Jurkat, Clone E6-1 (cell line): Measurements from ENCODE around the gene DET1.
"Not testable (repeated sequence)": the region's sequence is repeated elsewhere in the genome, so short reads cannot be mapped to it uniquely, and the experiment has no call there.

Experiments
- DNase-seq: peaks from one replicate; pipeline ENCODE4 v3.0.0-alpha.2; 2011; ENCODE audit warnings: low read depth, low spot score
- H3K4me3 ChIP-seq: 2 replicates; pipeline ENCODE4 v1.5.1; 2011; ENCODE audit warnings: mild to moderate bottlenecking, low read length, control low read depth, moderate library complexity

Gene DET1

GRCh38 chr15:88542342-88542733 is 4.1 kb downstream of the DET1 start:
- DNase-seq = no peak
- H3K4me3 ChIP-seq = no peak overlapping the region

GRCh38 chr15:88541709-88542341 is 4.7 kb downstream of the DET1 start:
- DNase-seq = no peak
- H3K4me3 ChIP-seq = no peak overlapping the region

- DNase-seq, H3K4me3 ChIP-seq: not testable (repeated sequence)
These were observed 5.4 kb downstream of the DET1 start for GRCh38 chr15:88541111-88541510.

- not testable (repeated sequence) for H3K4me3 ChIP-seq, DNase-seq
These were observed 6.1 kb downstream of the DET1 start for GRCh38 chr15:88540350-88540749.

GRCh38 chr15:88539441-88539840 is 7.0 kb downstream of the DET1 start:
- DNase-seq = no peak
- H3K4me3 ChIP-seq = no peak overlapping the region

GRCh38 chr15:88538972-88539371 is 7.5 kb downstream of the DET1 start:
- DNase-seq = no peak
- no peak overlapping the region for H3K4me3 ChIP-seq

GRCh38 chr15:88537591-88538317 is 8.7 kb downstream of the DET1 start:
- DNase-seq = peak; percentile 6
- H3K4me3 ChIP-seq = no peak overlapping the region

- DNase-seq = no peak
- no peak overlapping the region for H3K4me3 ChIP-seq
These were observed 10.7 kb downstream of the DET1 start for GRCh38 chr15:88535607-88536313.

- no peak for DNase-seq
- H3K4me3 ChIP-seq = no peak overlapping the region
These were observed 11.4 kb downstream of the DET1 start for GRCh38 chr15:88535100-88535499.

- H3K4me3 ChIP-seq = no peak overlapping the region
- DNase-seq = no peak
These were observed 13.1 kb downstream of the DET1 start for GRCh38 chr15:88533376-88533775.

- no peak for DNase-seq
- no peak overlapping the region for H3K4me3 ChIP-seq
These were observed 17.4 kb downstream of the DET1 start for GRCh38 chr15:88529021-88529630.

- no peak for DNase-seq
- H3K4me3 ChIP-seq = no peak overlapping the region
These were observed 20.1 kb downstream of the DET1 start for GRCh38 chr15:88526247-88526879.

- no peak overlapping the region for H3K4me3 ChIP-seq
- no peak for DNase-seq
These were observed 21.1 kb downstream of the DET1 start for GRCh38 chr15:88525418-88525817.

- not testable (repeated sequence) for H3K4me3 ChIP-seq, DNase-seq
These were observed 22.4 kb downstream of the DET1 start for GRCh38 chr15:88524094-88524493.

GRCh38 chr15:88518903-88519302 is 27.6 kb downstream of the DET1 start:
- H3K4me3 ChIP-seq = no peak overlapping the region
- no peak for DNase-seq

GRCh38 chr15:88513195-88513594 is 33.3 kb downstream of the DET1 start:
- no peak for DNase-seq
- H3K4me3 ChIP-seq = no peak overlapping the region

- no peak for DNase-seq
These were observed 33.9 kb downstream of the DET1 start for GRCh38 chr15:88512601-88513000.

GRCh38 chr15:88512078-88512477 is 34.4 kb downstream of the DET1 start:
- peak; percentile 50 for DNase-seq
- no peak overlapping the region for H3K4me3 ChIP-seq

More at GRCh38 chr15:88512601-88513000, 33.9 kb downstream of the DET1 start:
- no peak overlapping the region for H3K4me3 ChIP-seq

GRCh38 chr15:88511161-88511560 is 35.3 kb downstream of the DET1 start:
- no peak for DNase-seq
- no peak overlapping the region for H3K4me3 ChIP-seq
